Lower leg skin (tissue), 4 donors: ENCODE results near the gene TPPP. TPM values are rescaled to one million over a fixed set of nuclear protein-coding genes. Genes with fewer than 3 reads are reported as not detected.

Experiments used
- DNase-seq, 2 donors: peaks; one replicate each; pipeline ENCODE4 v3.0.0-alpha.2; 2019; ENCODE audit warnings: low spot score in 2 of 2
- H3K4me3 ChIP-seq: fragments of 200-600 bp; sonication (generic); 2 replicates; pipeline ENCODE4 v1.5.1; 2017; ENCODE audit warnings: mild to moderate bottlenecking, low read depth; ENCODE audit not compliant: poor library complexity, severe bottlenecking
- CTCF ChIP-seq, 3 donors: fragments of 450-650 bp; IDR thresholded peaks; one replicate each; pipeline ENCODE4 v1.5.1; 2016; ENCODE audit warnings: antibody characterized with exemption in 3 of 3, mild to moderate bottlenecking in 3 of 3, moderate library complexity in 2 of 3
- POLR2A ChIP-seq, 2 donors: fragments of 450-650 bp; IDR thresholded peaks; one replicate each; pipeline ENCODE4 v1.6.1; 2016 to 2017; ENCODE audit warnings: antibody characterized with exemption in 2 of 2, mild to moderate bottlenecking in 1 of 2, moderate library complexity in 1 of 2
- WGBS, 2 donors: methylation state at CpG; one replicate each; pipeline ENCODE4 v1.1.5; 2018; 5-methylcytosine and 5-hydroxymethylcytosine counted together
- intact Hi-C: fragments of 100-400 bp; cut with DNase I; formaldehyde crosslinking; loops from one replicate; pipeline ENCODE4 v1.15.0; 2023; ENCODE audit warnings: low total_unique reads
- total RNA-seq, 4 donors: library from RNA; depleted of rRNA; stranded (reverse); fragments of >200 nt; gene quantifications; one replicate each; pipeline ENCODE4 v1.1.0, GENCODE V29; 2016

The TPPP gene
- total RNA-seq, 4 donors from 2014 or later, result 7.4 to 17.3 (median 10.4) TPM

DNA sequence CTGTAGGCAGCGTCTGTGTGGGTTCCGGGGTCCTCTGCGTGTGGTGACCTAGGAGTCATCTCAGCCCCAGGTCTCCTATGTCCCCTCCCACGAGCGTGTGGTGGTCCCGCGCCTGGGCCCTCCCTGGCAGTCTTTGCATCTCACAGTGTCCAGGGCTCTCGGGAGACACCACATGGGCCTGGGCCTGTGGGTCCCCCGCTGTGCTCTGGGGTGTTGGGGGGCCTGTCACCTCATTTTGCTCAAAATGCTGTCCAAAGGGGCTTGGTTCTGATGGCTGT is 54.0 kb downstream of the TPPP start:
- intact Hi-C loops, result no loop called here
- H3K4me3 ChIP-seq, result no peak overlapping the region
- DNase-seq, result no peak
- WGBS, 2 donors, result 89 to 96% methylated on average over 7 to 9 of the region's 9 CpGs
- TF ChIP-seq POLR2A (IDR thresholded peaks at IDR 0.05) (no peak), CTCF (IDR thresholded peaks at IDR 0.05) (no peak)

GRCh38 chr5:638501-639252 is 54.5 kb downstream of the TPPP start:
- DNase-seq, result peak in 1 of 2 donors; percentile 60
- WGBS, 2 donors, result 93% methylated on average over 24 to 28 of the region's 29 CpGs
- intact Hi-C loops, result no loop called here
- no peak for TF ChIP-seq POLR2A (IDR thresholded peaks at IDR 0.05)
- no peak for TF ChIP-seq CTCF (IDR thresholded peaks at IDR 0.05)
- H3K4me3 ChIP-seq, result no peak overlapping the region

GRCh38 chr5:637581-638450 is 55.3 kb downstream of the TPPP start:
- 94 to 98% methylated on average over 41 to 42 of the region's 42 CpGs for WGBS, 2 donors
- intact Hi-C loops, result no loop called here
- H3K4me3 ChIP-seq, result no peak overlapping the region
- peak in 1 of 2 donors; percentile 81 for DNase-seq
- TF ChIP-seq POLR2A (IDR thresholded peaks at IDR 0.05) (no peak), CTCF (IDR thresholded peaks at IDR 0.05) (no peak)

- H3K4me3 ChIP-seq, result no peak overlapping the region
- DNase-seq, result peak in 1 of 2 donors; percentile 45
- intact Hi-C loops, result no loop called here
- TF ChIP-seq CTCF (IDR thresholded peaks at IDR 0.05), result no peak
- no peak for TF ChIP-seq POLR2A (IDR thresholded peaks at IDR 0.05)
- WGBS, 2 donors, result 85 to 89% methylated on average over 20 of the region's 20 CpGs
These were observed 56.2 kb downstream of the TPPP start for GRCh38 chr5:636951-637350.

DNA sequence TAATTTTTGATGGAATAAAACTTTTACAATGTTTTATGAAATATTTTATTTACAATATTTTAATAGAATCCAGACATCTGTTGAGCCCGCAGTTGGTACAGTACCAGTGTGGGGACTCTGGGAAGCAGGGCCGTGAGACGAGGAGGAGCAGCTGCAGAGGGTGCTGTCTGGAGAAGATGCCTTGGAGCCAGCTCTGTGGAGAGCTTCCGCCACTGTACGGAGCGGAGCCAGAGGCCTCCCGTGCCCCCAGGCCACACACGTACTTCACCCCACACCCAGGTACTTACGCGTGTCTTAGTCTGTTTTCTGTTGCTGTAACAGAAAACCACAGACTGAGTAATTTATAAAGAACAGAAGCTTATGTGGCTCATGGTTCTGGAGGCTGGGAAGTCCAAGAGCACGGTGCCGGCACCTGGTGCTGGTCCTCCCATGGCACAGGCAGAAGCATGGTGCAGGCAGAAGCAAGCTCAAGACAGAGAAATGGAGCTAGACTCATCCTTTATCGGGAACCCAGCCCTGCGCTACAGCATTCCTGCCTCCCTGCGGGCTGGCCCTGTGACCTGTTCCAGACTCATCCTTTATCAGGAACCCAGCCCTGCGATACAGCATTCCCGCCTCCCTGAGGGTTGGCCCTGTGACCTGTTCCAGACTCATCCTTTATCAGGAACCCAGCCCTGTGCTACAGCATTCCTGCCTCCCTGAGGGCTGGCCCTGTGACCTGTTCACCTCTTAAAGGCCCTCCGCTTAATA is 57.7 kb downstream of the TPPP start:
- H3K4me3 ChIP-seq, result no peak overlapping the region
- DNase-seq, result peak in 1 of 2 donors; percentile 54
- TF ChIP-seq POLR2A (IDR thresholded peaks at IDR 0.05) (no peak), CTCF (IDR thresholded peaks at IDR 0.05) (no peak)
- intact Hi-C loops, result no loop called here
- WGBS, 2 donors, result 89 to 91% methylated on average over 18 of the region's 18 CpGs
